HFFc6 (cell line): Measurements from ENCODE around the gene BMF. TPM values are rescaled to one million over a fixed set of nuclear protein-coding genes. Genes with fewer than 3 reads are reported as not detected.

Experiments
- DNase-seq: peaks from one replicate; pipeline ENCODE4 v3.0.0-alpha.2; 2018
- H3K27ac Mint-ChIP-seq: 2 replicates; pipeline ENCODE4 v1.8.0; 2020; ENCODE audit warnings: mild to moderate bottlenecking, mixed read lengths
- H3K27me3 Mint-ChIP-seq: 2 replicates; pipeline ENCODE4 v1.8.0; 2021; ENCODE audit warnings: mild to moderate bottlenecking, moderate library complexity, mixed read lengths; ENCODE audit not compliant: insufficient read depth
- H3K36me3 Mint-ChIP-seq: 2 replicates; pipeline ENCODE4 v1.8.0; 2021; ENCODE audit warnings: low read depth, mixed read lengths
- H3K4me1 Mint-ChIP-seq: 2 replicates; pipeline ENCODE4 v1.8.0; 2020; ENCODE audit warnings: low read depth, mixed read lengths
- H3K4me3 Mint-ChIP-seq: 2 replicates; pipeline ENCODE4 v1.8.0; 2020; ENCODE audit warnings: mild to moderate bottlenecking, moderate library complexity, mixed read lengths
- H3K9me3 Mint-ChIP-seq: 2 replicates; pipeline ENCODE4 v1.8.0; 2020; ENCODE audit warnings: mild to moderate bottlenecking, mixed read lengths
- total RNA-seq, 6 experiments: library from RNA; stranded (reverse); fragmentation: NEBNext Ultra II Directional; extraction: Animal tissue kit (Norgen Biotek cat#: 25700); gene quantifications; 2 replicates in 1 of 6; 3 replicates in 5 of 6; pipeline ENCODE4 v1.2.3, GENCODE V29; 2021
- TF ChIP-seq, protein P1 (sequence below): fragments of 200-600 bp; sonication (generic); IDR thresholded peaks from 2 replicates; pipeline ENCODE4 v1.5.0; 2021; ENCODE audit warnings: antibody characterized with exemption, mild to moderate bottlenecking

Gene BMF
- total RNA-seq, 6 experiments from 2014 or later = 0.57 to 1.2 (median 0.81) TPM

DNA sequence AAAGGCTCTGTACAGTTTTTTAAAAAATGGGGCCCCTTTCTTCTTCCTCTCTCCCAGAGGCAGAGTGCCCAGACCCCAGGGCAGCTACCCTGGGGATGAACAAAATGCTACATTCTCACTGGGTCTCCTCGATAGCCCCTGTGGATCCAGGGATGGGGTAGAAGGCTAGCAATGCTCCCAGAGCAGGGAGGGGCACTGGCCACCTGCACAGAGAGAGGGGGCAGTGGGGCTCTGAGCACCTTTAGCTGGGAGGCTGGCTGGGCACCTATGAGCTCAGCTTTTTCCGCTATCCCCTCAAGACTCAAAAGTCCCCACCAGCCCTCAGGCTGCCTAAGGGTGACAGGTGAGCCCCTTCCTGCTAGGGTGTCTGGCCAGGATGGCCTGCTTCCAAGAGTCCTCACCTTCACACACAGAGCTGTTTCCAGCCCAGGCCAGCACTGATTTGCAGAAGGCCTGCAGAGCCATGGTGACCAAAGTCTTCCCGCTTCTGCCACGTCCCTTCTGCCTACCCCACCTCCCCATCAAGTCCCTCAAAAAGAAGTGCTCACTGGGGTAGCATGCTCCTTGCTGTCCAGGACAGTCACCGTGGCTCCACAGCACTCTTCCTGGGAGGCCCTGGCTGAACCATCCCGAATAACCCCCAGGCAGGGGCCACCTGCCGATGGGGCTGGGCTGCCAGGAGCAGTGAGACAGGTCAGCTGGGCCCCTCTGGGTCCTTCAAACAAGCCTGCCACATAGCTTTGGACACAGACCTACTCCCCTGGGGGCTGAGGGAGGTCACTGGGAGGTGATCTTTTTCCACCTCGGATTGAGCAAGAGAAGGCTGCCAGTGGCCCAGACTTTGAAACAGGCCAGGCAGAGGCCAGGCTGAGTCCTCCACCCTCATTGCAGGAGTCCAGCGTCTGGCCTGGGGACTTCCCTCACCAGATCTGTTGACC lies 20.4 kb downstream of the BMF start:
- no peaks in the 10 kb centered on the region for H3K36me3 Mint-ChIP-seq
- peaks cover 38% of the 10 kb centered on the region for H3K4me1 Mint-ChIP-seq
- TF ChIP-seq, protein P1, sequence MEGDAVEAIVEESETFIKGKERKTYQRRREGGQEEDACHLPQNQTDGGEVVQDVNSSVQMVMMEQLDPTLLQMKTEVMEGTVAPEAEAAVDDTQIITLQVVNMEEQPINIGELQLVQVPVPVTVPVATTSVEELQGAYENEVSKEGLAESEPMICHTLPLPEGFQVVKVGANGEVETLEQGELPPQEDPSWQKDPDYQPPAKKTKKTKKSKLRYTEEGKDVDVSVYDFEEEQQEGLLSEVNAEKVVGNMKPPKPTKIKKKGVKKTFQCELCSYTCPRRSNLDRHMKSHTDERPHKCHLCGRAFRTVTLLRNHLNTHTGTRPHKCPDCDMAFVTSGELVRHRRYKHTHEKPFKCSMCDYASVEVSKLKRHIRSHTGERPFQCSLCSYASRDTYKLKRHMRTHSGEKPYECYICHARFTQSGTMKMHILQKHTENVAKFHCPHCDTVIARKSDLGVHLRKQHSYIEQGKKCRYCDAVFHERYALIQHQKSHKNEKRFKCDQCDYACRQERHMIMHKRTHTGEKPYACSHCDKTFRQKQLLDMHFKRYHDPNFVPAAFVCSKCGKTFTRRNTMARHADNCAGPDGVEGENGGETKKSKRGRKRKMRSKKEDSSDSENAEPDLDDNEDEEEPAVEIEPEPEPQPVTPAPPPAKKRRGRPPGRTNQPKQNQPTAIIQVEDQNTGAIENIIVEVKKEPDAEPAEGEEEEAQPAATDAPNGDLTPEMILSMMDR = no peak
- no peak overlapping the region for H3K4me3 Mint-ChIP-seq
- H3K27me3 Mint-ChIP-seq = peaks cover 6% of the 10 kb centered on the region
- H3K9me3 Mint-ChIP-seq = no peaks in the 10 kb centered on the region
- no peak for DNase-seq
- no peak overlapping the region for H3K27ac Mint-ChIP-seq

DNA sequence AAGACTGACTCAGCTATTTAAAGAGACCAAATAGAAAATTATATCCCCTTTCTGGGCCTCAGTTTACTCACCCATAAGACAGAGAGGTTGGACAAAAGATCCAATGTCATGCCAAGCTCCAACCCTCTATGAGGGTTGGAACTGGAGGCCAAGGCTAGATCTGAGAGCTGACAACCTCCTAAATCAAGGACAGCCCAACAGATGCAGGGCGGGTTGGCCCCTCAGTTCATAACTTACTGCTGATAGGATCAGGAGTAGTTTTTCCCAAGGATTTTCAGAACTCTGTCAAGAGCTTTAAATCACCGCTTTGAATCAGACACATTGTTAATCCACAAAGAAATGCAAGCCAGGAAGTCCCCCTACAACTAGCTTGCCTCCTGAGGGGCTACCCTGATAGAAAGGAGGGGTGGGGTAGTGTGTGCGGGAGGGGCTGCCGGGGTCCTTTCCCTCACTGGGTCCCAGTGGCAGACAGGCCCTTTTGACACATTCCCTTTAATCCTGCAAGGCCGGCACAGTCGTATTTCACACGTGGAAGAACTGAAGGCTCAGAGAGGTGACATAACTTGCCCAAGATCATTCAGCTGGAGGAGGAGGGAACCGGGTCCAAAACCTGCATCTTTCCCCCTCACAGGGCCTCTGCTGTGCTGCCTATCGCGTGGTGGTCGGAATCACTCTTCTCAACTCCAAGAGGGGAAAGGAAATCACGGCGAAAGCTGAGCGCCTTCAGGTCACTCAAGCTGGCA lies 21.4 kb downstream of the BMF start:
- Mint-ChIP-seq H3K27ac (no peak overlapping the region), H3K27me3 (peaks cover 9% of the 10 kb centered on the region), H3K9me3 (no peaks in the 10 kb centered on the region), H3K36me3 (no peaks in the 10 kb centered on the region), H3K4me1 (peaks cover 30% of the 10 kb centered on the region), H3K4me3 (no peak overlapping the region)
- TF ChIP-seq, protein P1 = no peak
- no peak for DNase-seq

DNA sequence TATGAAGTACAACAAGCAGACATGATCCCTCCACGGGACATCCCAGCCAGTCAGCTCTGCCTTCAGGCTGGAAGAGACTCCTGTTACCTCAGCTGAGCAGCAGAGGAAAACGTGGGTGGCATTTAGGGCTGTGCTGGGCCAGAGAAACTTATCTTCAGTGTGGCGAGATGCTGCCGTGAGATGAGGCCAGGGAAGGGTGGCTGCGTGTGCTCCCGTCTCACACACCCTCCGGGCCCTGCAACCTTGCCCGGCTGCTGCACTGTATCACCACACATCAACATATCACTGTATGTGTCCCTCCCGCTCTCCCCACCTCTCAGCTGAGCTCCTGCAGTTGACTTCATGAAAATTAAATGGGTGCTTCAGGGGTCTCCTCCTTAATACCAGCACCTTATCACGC lies 23.4 kb downstream of the BMF start:
- no peak overlapping the region for H3K4me3 Mint-ChIP-seq
- no peak overlapping the region for H3K27ac Mint-ChIP-seq
- peaks cover 9% of the 10 kb centered on the region for H3K27me3 Mint-ChIP-seq
- TF ChIP-seq, protein P1 = no peak
- H3K4me1 Mint-ChIP-seq = peaks cover 39% of the 10 kb centered on the region
- DNase-seq = no peak
- no peaks in the 10 kb centered on the region for H3K9me3 Mint-ChIP-seq
- H3K36me3 Mint-ChIP-seq = no peaks in the 10 kb centered on the region

DNA sequence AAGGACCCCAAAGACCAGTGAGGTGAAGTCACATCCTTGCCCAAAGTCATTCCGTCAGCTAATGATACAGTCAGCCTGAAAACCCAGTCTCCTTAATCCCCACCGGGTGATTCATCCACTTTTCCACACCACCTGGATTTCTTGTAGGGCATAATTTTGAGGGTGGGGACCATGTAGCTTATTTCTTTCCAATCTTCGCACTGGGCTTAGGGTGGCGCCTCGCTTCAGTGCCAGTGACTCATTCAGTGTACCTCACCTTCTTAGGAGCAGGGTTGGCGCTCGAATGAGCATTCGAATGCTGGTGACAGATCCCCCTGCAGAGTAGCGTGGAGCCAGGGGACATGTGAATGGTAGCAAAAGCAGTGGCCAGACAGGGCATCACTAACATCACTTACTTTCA lies 24.0 kb downstream of the BMF start:
- no peak overlapping the region for H3K27ac Mint-ChIP-seq

DNA sequence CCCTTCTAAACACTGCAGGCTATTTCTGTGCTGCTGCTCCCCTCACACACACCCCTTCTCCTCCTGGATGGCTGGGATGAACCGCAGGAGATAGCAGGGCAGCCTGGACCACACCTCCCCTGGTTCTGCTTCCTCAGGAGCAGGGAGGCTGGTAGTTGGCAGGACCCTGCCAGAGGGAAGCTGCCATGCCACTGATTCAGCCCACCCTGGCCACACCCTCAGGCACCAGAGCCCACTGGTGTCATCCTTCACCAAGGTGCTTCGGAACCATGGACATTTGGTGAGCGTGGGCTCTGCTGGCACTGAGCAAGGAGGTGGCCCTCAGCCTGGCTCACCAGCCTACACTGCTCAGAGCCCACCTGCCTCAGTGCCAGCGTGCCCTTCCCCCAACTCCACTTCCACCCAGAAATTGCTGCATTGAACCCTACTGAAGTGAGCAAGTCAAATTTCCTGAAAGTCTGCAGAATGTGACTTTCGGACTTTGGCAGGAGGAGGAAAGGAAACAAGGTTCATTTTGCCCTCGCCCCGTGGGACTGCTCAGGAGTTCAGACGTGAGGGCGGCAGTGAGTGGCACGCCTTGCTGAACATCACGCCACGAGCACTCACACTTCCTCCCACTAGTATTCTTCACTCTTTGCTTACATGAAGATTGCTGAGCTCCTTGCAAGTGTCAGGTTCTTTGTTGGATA lies 26.3 kb downstream of the BMF start:
- H3K4me3 Mint-ChIP-seq = peak overlapping the region; percentile 83
- no peaks in the 10 kb centered on the region for H3K9me3 Mint-ChIP-seq
- no peak for DNase-seq
- H3K36me3 Mint-ChIP-seq = no peaks in the 10 kb centered on the region
- TF ChIP-seq, protein P1 = no peak
- H3K4me1 Mint-ChIP-seq = peaks cover 32% of the 10 kb centered on the region
- no peak overlapping the region for H3K27ac Mint-ChIP-seq
- H3K27me3 Mint-ChIP-seq = peaks cover 9% of the 10 kb centered on the region

More for the DNA sequence above, 24.0 kb downstream of the BMF start:
- DNase-seq = no peak
- Mint-ChIP-seq H3K9me3 (no peaks in the 10 kb centered on the region), H3K36me3 (no peaks in the 10 kb centered on the region), H3K4me3 (no peak overlapping the region), H3K27me3 (peaks cover 9% of the 10 kb centered on the region), H3K4me1 (peaks cover 41% of the 10 kb centered on the region)
- TF ChIP-seq, protein P1 = no peak
